Stimulated activated CD4-positive, alpha-beta T cell treated with anti-CD3 and anti-CD28 coated beads, Interleukin-15, amount 100 ng/mL, for 48 hours (primary cell): ENCODE results near the gene SEMA4D.

Experiments used
- DNase-seq, 2 donors: peaks; one replicate each; pipeline ENCODE4 v3.0.0-alpha.2; 2020; ENCODE audit warnings: low read depth in 2 of 2

SEMA4D gene

DNA sequence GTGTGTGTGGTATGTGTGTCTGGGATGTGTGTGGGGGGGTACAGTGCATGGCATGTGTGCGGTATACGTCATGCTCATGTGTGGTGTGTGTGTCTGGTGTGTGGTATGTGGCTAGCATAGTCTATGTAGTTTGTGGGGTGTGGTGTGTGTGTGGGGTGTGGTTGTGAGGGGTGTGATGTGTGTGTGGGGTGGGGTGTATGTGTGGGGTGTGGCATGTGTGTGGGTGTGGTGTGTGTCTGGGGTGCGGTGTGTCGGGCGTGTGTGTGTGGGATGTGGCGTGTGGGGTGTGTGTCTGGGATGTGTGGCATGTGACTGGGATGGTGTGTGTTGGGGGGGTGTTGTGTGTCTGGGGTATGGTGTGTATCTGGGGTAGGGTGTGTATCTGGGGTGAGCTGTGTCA, 127.3 kb downstream of the SEMA4D start:
- no peak for DNase-seq

DNA sequence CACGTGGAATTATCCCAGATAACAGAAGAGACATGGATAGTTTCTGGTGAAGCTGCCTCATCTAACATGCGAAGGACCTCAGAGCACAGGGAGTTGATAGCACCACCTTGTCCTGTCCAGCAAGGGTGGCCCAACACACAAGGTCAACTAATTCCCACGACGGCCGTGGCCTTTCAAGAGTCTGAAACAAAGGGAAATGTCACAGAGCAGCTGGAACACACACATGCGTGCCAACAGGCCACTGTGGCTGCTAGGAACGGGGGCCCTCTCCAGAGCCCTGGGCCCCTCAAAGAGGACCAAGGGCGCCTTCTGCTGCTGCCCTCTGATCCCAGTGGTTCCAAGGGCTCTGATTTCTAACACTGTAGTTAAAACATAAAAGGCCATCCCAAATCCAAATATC, 128.9 kb downstream of the SEMA4D start:
- DNase-seq = no peak

DNA sequence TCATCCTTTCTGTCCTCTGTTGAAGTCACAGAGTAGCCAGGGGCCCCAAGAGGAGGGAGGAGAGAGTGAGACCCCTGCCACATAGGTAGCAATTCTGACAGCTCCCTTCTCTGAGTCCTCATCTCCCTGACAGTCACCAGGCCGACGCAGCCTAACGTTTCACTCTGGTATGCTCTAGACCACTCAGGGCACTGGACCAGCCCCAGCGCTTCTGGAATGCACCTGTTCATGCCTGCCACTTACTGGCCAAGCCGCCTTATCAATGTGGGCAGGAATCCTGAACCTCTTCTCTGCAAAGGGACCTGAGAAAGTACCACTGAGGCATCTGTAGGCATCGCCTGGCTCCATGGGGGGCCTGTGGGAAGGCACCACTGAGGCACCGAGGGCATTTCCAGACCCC, 129.4 kb downstream of the SEMA4D start:
- no peak for DNase-seq

DNA sequence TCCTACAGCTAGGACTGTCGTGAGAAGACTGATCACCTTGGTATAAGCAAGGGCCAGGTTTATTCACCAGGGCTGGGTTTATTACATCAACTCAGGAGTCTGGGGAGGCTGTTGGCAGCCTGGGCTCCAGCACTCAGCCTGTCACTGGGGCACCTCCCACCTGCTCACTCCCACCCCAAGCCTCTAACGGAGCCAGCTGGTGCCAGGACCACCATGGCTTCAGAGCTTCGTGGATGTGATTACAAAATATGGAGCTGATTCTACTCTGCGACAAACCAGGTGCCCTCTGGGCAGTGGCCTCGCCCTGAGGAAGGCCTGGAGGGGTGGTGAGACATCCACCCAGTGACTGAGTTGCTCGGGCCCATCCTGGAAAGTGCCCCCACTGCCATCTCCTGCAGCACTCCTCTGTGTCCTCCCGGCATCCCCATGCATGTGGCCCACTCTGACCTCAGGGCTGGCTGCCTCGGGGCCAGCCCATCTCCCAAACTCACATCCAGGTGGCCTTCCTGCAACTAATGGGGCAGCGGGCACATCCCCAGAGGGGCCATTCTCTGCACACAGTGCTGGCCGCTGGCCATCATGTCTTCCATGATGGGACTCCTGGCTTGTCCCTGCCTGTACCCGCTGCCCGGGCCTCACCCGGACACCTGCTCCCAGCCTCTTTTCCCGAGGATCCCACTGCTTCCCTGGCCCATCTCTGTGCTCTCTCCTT, 130.0 kb downstream of the SEMA4D start:
- DNase-seq = no peak

DNA sequence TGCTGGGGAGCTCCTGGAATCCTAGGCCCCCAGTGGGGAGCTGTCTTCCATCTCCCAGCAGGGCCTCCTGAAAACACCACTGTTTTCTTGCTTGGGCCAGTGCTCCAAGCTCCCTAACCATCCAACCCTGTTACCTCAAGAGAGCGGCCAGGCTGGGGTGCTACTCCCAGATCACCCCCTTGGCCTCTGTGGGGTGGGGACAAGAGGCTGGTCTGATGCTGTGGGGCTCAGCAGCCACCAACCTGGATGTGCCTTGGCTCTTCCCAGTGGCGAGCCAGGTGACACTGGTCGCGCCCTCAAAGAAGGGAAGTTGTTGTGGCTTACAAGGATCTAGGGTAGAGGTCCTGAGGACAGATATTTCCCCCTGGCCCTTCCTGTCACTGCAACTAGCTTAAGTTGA, 130.6 kb downstream of the SEMA4D start:
- no peak for DNase-seq

DNA sequence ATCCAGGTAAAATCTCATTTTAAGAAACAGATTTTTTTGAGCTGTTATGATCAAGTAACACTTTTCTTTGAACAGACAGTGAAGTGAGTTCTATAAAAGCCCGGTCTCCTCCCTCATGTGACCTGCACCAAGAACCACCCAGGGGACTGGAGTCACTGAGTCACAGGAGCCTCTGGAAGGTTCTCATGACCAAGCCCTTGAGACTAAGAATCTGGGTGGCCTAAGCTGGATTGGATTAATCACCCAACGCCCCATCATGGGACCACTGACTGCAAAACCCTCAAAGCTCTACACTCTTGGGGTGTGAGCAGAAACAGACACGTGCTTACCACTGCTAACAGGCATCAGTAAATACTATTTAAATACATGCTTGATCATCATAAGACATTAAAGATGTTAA, 131.2 kb downstream of the SEMA4D start:
- no peak for DNase-seq

DNA sequence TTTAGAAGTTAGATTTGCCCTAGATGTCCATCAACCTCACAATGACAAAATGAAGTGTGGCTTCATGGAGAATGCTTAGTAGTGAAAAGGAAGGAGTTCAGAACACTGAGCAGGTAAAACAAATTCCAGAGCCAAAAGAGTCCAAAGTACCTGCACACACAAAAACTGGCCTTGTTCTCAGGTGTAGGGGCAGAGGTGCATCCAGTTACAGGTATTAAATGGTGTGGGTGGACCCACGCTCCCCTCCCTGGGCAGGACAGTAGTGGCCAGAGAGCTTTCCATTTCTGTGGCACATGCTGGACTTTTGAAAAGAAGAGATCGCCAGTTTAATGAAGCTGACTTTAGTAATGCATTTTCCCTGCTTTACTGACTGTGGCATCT, 132.4 kb downstream of the SEMA4D start:
- no peak for DNase-seq

DNA sequence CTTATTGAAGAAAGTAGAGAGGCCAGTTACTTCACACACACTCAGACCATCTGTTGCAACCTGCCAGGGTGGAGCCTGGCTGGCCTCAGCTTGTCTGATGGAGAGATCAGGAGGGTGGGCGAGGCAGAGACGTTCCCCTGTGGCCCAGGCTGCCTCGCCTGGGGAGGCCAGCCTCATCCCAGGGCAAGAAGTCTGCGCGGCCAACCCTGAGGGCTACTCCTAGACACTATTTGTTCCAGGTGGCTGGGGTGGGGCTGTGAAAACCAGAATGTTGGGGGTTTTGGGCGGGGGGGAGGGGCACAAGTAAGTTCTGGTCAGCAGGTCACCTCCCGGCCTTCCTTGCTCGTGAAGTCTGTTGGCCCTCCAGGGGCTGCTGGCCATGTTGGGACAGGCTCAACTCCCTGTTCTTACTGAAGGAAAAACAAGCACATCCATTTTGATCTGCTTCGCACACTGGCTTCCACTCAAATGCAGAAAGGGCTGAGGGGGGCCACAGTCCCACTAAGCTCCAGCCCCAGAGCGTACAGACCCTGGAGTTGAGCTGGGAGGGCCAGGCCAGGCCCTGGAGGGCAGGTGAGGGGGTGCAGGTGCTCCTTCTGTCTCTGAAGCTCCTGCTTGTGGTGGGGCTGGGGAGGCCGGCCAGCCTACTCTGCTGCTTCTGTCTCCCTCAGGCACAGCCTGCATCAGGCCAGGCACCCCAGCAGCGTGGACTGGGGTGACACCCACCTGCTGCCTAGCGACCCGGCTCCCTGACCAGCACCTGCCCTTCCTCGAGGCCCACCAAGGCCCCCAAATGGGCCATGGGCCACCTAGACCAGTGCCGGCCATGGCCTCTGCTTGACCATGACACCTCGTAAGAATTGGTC, 133.0 kb downstream of the SEMA4D start:
- no peak for DNase-seq

DNA sequence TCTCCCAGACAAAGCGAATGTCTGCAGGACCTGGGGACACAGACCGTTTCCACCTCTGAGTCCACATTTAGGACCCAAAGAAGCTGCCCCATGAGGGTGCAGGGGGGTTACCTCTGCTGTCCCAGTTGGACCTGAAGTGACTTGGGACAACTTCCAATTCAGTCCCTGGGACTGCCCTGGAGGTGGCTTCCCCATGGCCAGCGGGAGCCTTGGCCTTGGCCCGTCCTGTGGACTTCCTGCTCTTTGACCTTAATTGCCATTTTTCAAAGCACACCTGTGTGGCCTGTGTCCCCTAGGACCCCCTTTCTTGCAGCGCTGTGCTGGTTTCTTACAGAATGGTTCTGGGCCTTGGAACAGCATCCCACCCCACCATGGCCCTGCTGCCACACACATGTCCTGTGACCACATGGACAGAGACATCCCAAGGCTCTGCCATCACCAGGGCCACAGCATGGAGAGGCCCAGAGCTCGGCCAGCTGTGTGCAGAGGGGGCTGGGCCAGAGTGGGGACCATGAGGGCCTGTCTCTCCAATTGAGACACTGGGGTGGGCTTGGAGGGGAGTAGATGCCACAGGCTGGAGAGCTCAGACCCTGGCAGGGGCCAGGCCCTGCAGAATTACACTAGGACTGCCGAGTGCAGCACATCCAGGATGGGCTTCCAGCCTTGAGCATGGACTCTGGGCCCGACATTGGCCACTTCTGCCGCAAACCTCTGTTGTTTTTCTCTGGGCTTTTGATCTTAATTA, 133.8 kb downstream of the SEMA4D start:
- DNase-seq = no peak

DNA sequence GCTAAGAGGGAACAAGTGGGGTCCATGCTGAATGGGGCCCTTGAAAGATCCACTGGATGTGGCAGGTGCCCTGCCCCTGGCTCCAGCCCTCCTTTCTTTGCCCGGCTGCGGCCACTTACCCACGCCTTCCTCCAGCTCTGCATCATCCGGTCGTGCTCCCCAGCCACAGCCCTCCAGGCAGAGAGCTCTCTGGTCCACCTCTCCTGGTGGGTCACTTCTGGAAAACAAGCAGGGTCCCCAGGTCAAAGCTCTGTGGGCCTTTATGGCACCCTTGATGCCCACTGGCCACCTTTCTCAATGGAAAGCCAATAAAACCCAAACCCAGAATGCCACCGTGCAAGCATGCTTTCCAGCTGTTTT, 134.6 kb downstream of the SEMA4D start:
- no peak for DNase-seq

DNA sequence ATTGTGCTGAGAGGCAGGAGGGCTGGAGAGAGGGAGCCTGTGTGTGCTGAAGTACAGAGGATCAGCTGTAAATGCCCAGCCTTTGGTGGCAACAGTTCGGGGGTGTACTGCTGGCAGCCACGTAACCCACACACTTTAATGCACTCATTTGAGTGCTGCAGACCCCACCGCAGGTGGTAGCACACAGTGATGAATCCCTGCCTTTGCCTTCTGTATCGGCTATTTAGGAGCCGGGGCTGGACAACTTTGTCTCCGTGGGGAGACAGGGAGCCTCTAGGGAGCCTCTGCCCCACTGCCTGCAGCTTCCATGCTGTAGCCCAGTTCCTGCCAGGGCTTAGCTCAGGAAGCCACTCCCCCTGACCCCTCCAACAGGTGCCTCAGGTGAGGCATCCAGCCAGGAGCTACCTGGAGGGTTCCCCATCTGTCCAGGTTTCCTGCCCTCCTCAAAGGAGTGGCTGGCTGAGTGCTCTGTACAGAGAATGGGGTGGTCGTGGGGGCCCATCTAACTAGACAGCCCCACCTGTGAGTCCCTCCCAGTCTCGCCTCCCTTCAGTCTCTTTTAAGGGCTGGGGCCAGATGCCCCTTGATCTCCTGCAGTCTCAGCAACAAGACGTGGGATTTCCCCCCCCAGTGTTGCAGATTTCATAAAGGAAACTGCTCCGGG, 135.1 kb downstream of the SEMA4D start:
- DNase-seq = no peak

DNA sequence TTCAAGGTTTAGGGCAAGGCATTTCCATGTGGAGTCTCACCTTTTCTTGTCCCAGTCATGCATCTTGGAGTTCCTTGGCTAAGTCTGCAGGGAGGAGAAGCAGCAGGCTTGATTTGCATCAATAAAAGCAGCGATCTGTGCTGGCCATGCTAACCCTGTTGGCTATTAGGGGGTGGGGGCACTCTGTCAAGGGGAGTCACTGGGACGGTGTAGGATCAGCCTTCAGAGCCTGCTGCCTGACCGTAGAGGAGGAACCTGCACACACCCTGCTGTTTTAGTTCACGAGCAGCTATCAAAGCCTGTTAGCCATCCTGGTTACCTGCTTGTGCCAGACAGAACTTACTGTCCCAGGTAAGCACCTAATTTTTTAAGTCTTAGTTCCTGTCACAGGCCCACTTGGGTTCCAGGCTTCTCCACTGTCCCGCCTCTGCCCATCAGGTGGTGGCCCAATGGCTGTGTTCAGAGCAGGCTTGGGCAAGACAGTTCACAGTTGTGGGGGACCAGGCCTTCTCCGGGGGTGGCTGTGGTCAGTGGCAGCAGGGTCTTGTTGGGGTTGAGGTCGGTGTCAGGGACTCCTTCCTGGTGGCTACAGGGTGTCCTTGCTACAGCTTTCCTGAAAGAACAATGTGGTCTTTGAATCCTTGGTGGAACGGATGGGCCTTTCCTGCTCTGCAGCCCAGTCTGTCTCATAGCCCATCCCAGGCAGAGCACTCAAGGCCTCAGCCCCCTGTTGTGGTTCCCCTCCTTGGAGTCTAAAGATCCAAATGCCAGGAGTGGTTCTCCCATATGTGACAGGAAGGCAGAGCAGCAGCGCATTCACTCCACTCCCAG, 135.9 kb downstream of the SEMA4D start:
- no peak for DNase-seq

DNA sequence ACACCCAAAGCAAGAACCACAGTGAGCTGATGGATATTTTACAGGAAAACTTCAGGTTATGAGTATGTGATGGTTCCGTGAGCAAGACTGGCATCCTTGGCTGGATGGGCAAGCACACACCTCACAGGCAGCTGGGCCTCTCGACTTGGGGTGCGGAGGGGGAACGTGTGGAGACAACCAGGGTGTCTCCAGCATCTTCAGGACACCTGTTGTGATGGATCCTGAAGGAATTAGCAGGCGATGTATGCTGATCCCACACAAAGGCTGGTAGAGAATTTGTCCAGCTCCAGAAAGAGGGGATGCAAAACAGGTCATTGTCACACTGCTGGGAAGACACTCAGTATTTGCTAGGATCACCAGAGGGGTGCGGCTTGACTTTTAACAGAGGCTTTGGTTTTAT, 136.9 kb downstream of the SEMA4D start:
- no peak for DNase-seq

DNA sequence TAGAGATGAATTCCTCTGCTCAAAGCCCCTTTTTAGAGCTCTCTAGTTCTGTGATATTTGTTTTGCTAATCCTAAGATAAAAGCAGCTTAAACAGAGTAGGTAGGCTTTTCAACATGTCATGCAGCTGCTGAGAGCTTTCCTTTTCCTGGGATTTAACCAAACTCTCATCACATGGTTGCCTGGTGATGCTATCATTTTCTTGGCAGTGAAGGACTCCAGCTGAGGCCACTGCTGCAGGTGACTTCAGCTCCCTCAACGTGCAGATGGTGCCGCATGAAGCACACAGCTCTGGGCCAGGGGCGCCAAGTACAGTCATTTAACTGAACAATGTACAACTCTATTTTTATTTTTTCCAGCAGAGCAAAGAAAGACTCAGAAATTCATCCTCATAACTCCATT, 137.4 kb downstream of the SEMA4D start:
- DNase-seq = no peak

DNA sequence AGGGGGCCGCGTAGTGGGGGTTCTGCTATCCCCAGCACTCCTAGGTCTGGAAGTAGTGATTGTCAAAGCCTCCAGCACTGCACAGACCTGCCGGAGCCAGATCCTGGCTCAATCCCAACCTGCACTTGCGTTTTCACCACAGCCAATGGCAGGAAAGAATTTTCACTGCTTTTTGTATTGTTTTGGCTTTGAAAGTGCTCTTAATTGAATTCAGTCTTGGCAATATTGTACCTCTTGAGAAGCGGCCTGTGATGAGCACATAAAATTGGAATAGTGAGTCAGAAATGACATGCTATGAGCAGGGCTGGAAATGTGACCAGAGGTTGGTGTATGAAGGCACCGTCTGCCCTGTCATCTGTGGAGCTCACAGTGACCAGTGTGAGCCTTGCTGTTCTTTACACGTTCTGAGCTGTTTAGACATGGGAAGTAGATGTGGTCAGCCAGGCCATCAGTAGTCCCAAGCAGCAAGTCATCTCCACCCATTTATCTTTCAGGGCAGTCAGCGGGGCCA, 138.1 kb downstream of the SEMA4D start:
- DNase-seq = no peak

DNA sequence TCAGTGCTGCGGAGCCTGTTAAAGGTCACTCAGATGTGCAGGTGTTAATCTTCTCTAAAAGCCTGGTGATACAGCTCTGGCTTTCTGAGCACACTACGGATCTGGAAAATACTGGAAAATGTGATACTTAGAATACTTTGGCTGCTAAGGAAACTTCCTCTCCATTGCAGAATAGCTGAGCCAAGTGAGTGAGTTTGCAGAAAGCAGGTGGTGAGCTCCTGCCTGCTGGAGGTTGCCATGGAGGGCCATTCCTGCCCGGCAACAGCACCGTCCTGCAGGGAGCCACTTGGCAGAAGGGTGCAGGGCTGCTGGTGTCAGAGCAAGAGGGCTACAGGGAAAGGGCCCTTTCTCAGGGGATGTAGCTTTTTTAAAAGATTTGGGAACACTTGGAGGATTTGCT, 138.9 kb downstream of the SEMA4D start:
- DNase-seq = no peak

DNA sequence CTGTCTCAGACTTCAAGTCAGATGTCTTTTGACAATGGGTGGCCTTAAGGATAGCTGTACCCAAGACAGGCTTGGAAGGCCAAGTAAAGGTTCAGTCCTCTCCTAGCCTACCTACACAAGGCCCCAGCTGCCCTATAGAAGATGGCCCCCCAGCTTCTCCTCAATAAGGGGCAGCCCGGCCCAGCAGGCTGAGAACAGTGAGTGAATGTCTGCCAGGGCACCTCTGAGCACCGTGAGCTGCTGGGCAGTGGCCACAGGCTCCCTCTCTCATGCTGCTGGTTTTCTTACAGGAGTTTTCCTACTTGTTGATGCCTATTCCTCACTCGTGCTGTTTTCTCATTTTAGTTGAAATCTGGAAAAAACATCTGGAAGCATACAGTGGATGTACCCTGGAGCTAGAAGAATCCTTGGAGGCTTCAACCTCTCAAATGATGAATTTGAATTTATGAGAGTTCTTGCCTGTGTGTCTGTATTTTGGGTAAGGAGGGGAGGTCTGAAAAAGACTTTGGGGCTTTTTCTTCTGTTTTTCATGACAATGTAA, 139.5 kb downstream of the SEMA4D start:
- no peak for DNase-seq

DNA sequence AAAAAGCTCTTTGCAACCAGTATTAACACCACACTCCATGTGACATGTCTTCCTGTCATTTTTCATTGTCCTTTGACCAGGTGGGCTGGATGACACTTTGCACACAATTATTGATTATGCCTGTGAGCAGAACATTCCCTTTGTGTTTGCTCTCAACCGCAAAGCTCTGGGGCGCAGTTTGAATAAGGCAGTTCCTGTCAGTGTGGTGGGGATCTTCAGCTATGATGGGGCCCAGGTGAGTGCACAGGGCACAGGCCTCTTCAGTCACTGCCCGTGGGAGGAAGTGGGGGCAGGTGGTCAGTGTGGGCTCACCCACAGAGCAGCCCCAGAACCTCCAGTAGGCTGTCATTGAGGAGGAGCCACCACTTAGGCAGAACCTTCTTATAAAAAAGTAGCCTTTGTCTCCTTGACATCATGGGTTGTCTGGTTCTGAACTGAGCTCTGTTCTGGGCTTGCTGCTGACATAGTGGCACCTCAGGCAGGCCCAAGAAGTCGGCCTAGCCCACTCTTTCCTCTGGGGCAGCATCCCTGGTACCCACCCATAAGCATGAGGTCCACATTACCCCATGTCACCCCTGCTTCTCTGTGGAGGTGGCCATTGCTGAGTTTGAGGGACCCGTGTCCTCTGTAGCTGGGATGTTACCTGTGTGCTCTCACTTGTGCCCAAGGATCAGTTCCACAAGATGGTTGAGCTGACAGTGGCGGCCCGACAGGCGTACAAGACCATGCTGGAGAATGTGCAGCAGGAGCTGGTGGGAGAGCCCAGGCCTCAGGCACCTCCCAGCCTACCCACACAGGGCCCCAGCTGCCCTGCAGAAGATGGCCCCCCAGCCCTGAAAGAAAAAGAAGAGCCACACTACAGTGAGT, 140.3 kb downstream of the SEMA4D start:
- no peak for DNase-seq

DNA sequence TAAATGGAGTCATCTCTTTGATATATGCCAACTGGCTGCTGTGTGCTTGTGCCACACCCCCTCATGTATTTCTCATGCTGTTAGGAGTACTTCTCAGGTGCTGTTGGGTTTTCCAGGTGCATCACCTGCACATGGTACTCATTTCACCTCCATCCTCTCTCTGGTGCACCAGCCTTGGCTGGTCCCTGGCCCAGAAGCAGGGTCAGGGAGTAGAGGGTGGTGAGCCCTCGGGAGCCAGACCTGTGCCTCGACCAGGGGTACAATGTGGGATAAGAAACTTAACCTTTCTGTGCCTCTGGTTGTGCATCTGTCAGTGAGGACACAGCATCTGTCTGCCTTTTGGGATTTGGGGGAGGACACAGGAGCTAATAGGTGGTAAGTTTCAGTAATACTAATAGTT, 141.1 kb downstream of the SEMA4D start:
- DNase-seq = no peak

DNA sequence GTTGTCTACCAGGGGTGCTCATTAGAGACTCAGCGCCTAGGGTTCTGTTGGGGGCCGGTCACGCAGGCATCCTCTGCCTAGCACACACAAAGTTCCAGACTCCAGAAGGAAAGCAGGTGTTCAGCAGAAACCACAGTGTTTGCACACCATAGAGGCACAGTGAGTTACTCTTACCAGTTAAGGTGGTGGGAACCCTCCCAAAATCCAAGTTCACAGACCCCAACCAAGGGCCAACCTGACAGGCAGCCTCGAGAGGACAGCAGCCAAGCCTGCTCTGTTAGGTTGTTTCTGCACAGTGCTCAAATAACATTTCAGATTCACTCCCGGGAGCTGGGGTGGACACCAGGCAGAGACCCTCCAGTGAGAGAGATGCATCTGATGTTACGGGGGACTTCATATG, 143.4 kb downstream of the SEMA4D start:
- no peak for DNase-seq
